CD4-positive, alpha-beta memory T cell (primary cell): ENCODE data around the gene SCPEP1. TPM values are rescaled to one million over a fixed set of nuclear protein-coding genes. Genes with fewer than 3 reads are reported as not detected.
A peak's percentile ranks its signal among the peaks of the same experiment; 100 is the strongest.

ENCODE experiments used
- CTCF ChIA-PET: fragments of 350-600 bp; sonication (Branson Sonifier 250); formaldehyde crosslinking; loops from one replicate; lab custom pipeline; 2021; ENCODE audit warnings: inconsistent platforms; ENCODE audit not compliant: partially characterized antibody; lab: Charles Lee
- POLR2A ChIA-PET: fragments of 350-600 bp; sonication (Branson Sonifier 250); formaldehyde crosslinking; loops from one replicate; lab custom pipeline; 2021; ENCODE audit not compliant: partially characterized antibody; lab: Charles Lee
- DNase-seq, 5 donors: peaks; one replicate each; pipeline versions ENCODE4 v3.0.0 to v3.0.0-alpha.2; 2020 to 2022; ENCODE audit warnings: mixed read lengths in 1 of 5
- H3K27ac ChIP-seq: one replicate; pipeline ENCODE4 v1.7.0; 2013; ENCODE audit warnings: low read depth, low read length
- H3K27me3 ChIP-seq: 2 replicates; pipeline ENCODE4 v1.7.0; 2013; ENCODE audit warnings: mild to moderate bottlenecking, low read length, moderate library complexity; ENCODE audit not compliant: insufficient read depth
- H3K36me3 ChIP-seq: 2 replicates; pipeline ENCODE4 v1.7.0; 2013; ENCODE audit warnings: mild to moderate bottlenecking, low read length, moderate library complexity; ENCODE audit not compliant: insufficient read depth
- H3K4me1 ChIP-seq: 2 replicates; pipeline ENCODE4 v1.7.0; 2013; ENCODE audit warnings: mild to moderate bottlenecking, low read length, moderate library complexity; ENCODE audit not compliant: insufficient read depth
- H3K4me3 ChIP-seq, 2 donors: one replicate each; pipeline ENCODE4 v1.7.0; 2013; ENCODE audit warnings: low read length in 2 of 2, mild to moderate bottlenecking in 1 of 2
- H3K9me3 ChIP-seq, 2 donors: one replicate each; pipeline ENCODE4 v1.7.0; 2013; ENCODE audit warnings: low read length in 2 of 2, control low read depth in 1 of 2; ENCODE audit not compliant: control insufficient read depth in 1 of 2
- H3K27ac Mint-ChIP-seq, 7 donors: one replicate each; pipeline ENCODE4 v1.8.0; 2020 to 2021; ENCODE audit warnings: mixed read lengths in 7 of 7, mild to moderate bottlenecking in 6 of 7, inconsistent platforms in 3 of 7, moderate library complexity in 3 of 7
- H3K27me3 Mint-ChIP-seq, 2 donors: one replicate each; pipeline ENCODE4 v1.8.0; 2020 to 2021; ENCODE audit warnings: mixed read lengths in 2 of 2
- H3K36me3 Mint-ChIP-seq, 2 donors: one replicate each; pipeline ENCODE4 v1.8.0; 2020 to 2021; ENCODE audit warnings: mixed read lengths in 2 of 2, inconsistent platforms in 1 of 2, mild to moderate bottlenecking in 1 of 2
- H3K4me1 Mint-ChIP-seq, 4 donors: one replicate each; pipeline ENCODE4 v1.8.0; 2020 to 2021; ENCODE audit warnings: mixed read lengths in 4 of 4, mild to moderate bottlenecking in 1 of 4
- H3K4me3 Mint-ChIP-seq, 8 donors: one replicate each; pipeline ENCODE4 v1.8.0; 2020 to 2021; ENCODE audit warnings: mixed read lengths in 8 of 8, mild to moderate bottlenecking in 7 of 8, moderate library complexity in 6 of 8, inconsistent platforms in 3 of 8
- H3K9me3 Mint-ChIP-seq, 8 donors: one replicate each; pipeline ENCODE4 v1.8.0; 2020 to 2021; ENCODE audit warnings: mixed read lengths in 8 of 8, mild to moderate bottlenecking in 5 of 8, inconsistent platforms in 3 of 8, moderate library complexity in 1 of 8
- intact Hi-C: fragments of 100-400 bp; cut with micrococcal nuclease; formaldehyde crosslinking; loops from one replicate; pipeline ENCODE4 v1.15.1; 2023
- polyA plus RNA-seq, 2 donors: library from polyadenylated mRNA; unstranded; fragments of 300-500 nt; fragmentation: Illumina TruSeq; gene quantifications; one replicate each; pipeline ENCODE4 v1.2.3, GENCODE V29; 2021
- total RNA-seq, 2 experiments: library from RNA; stranded (reverse); gene quantifications; one replicate each; pipeline ENCODE4 v1.2.3, GENCODE V29; 2021

The SCPEP1 gene
- total and polyA plus RNA-seq, 4 experiments from 2014 or later = 16.3 to 31.3 (median 19.7) TPM

DNA sequence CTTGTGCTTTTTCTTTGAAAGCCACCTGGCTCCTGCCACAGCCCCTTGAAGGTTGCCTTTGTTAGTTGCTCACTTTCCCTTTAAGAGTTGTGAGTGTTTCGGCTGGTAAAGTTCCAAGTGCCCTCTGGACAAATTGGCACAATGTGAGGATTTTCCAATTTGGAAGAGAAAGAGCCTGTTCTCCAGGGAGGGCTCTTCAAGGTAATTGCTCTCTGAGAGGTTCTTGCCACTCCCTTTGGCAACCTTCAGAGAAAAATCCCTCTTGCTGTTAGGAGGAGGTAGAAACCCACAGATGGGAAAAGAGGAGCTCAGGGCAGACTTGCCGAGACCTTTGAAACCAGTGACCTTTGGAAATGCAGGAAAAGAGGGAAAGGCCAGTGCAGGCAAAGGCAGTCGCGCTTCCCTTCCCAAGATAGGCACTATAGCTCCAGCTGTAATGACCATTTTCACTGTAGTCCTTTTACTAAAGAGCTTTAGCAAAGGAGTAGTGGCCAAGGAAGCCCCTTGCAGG lies 58.1 kb downstream of the SCPEP1 start:
- Mint-ChIP-seq H3K4me3 (no peak overlapping the region), H3K36me3 (no peaks in the 10 kb centered on the region), H3K27me3 (peaks cover 26 to 32% of the 10 kb centered on the region in 2 donors), H3K9me3 (no peaks in the 10 kb centered on the region), H3K4me1 (no peaks in the 10 kb centered on the region), H3K27ac (peak overlapping the region in 1 of 7 donors; percentile 44)
- ChIA-PET POLR2A (no interaction called here), CTCF (interaction anchor here (1.6 kb wide), 1 partner anchor 26 kb away, joined by 3 read pairs; no protein-coding TSS in a partner anchor)
- no peak for DNase-seq
- intact Hi-C loops = no loop called here
- no peaks in the 10 kb centered on the region for H3K9me3 ChIP-seq
- H3K4me1 ChIP-seq = no peaks in the 10 kb centered on the region
- no peaks in the 10 kb centered on the region for H3K27me3 ChIP-seq
- no peak overlapping the region for H3K27ac ChIP-seq
- no peak overlapping the region for H3K4me3 ChIP-seq
- H3K36me3 ChIP-seq = no peaks in the 10 kb centered on the region

DNA sequence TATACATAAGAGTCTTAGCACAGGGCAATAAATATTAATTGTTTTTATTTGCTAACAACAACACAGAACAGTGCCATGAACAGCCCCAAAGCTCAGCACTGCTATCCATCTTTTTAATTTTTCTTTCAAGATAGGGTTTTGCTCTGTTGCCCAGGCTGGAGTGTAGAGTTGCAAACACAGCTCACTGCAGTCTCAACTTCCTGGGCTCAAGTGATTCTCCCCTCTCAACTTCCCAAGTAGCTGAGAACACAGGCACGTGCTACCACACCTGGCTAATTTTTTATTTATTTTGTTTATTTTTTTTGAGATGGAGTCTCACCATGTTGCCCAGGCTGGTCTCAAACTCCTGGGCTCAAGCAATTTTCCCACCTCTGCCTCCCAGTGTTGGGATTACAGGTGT lies 59.5 kb downstream of the SCPEP1 start:
- no peaks in the 10 kb centered on the region for H3K9me3 Mint-ChIP-seq
- no peaks in the 10 kb centered on the region for H3K27me3 ChIP-seq
- intact Hi-C loops = no loop called here
- H3K27ac ChIP-seq = no peak overlapping the region
- no peak for DNase-seq
- no peak overlapping the region for H3K27ac Mint-ChIP-seq
- POLR2A ChIA-PET = no interaction called here
- no peaks in the 10 kb centered on the region for H3K4me1 ChIP-seq
- H3K4me3 Mint-ChIP-seq = no peak overlapping the region
- H3K4me3 ChIP-seq = no peak overlapping the region
- CTCF ChIA-PET = interaction anchor here (0.9 to 1.5 kb wide), 2 partner anchors 23 to 28 kb away, joined by 3 read pairs; no protein-coding TSS in a partner anchor
- H3K9me3 ChIP-seq = no peaks in the 10 kb centered on the region
- no peaks in the 10 kb centered on the region for H3K36me3 ChIP-seq
- no peaks in the 10 kb centered on the region for H3K4me1 Mint-ChIP-seq
- peaks cover 31 to 42% of the 10 kb centered on the region in 2 donors for H3K27me3 Mint-ChIP-seq
- H3K36me3 Mint-ChIP-seq = no peaks in the 10 kb centered on the region

DNA sequence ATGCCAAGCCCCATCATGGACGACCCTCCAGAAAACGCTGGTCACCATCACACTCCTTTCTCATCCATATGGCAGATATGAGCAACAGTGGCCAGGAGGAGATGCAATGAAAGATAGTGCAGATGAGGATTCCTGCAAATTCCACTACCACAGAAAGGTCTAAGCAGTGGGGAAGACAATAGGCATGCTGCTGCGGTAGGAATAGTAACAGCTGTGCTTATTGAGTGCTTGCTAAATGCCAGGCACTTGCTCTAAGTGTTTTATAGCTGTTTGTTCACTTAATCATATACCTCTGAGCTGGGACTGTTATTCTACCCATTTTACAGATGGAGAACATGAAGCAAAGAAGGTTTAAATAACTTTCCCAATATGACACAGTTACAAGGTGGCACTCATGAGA lies 60.6 kb downstream of the SCPEP1 start:
- H3K4me1 Mint-ChIP-seq = no peaks in the 10 kb centered on the region
- no peaks in the 10 kb centered on the region for H3K36me3 ChIP-seq
- intact Hi-C loops = no loop called here
- H3K27ac ChIP-seq = no peak overlapping the region
- H3K4me1 ChIP-seq = no peaks in the 10 kb centered on the region
- no peak for DNase-seq
- H3K9me3 Mint-ChIP-seq = peaks cover 0 to 2% (median 0%) of the 10 kb centered on the region in 8 donors
- no peak overlapping the region for H3K27ac Mint-ChIP-seq
- peaks cover 39 to 50% of the 10 kb centered on the region in 2 donors for H3K27me3 Mint-ChIP-seq
- CTCF ChIA-PET = interaction anchor here (1.5 kb wide), 1 partner anchor 29 kb away, joined by 3 read pairs; no protein-coding TSS in a partner anchor
- no peak overlapping the region for H3K4me3 Mint-ChIP-seq
- H3K36me3 Mint-ChIP-seq = no peaks in the 10 kb centered on the region
- POLR2A ChIA-PET = no interaction called here
- H3K27me3 ChIP-seq = no peaks in the 10 kb centered on the region
- H3K4me3 ChIP-seq = no peak overlapping the region
- H3K9me3 ChIP-seq = no peaks in the 10 kb centered on the region

DNA sequence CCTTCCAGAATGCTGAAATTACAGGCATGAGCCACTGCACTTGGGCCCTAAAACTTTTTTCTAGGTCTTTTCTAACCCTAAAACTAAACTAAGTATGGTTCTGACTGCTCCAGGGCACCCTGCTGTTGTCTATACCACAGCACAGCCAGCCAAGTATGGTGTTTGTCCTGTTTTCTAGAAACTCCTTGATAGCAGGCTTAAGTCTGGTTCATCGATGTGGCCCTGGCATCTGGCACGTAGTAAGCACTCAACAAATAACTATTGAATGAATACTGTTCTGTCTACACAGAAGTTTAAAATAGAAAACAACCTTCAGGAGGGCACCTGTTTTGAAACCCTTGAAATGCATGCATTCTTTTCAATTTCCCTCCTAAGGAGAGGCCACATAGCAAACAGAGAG lies 62.6 kb downstream of the SCPEP1 start:
- Mint-ChIP-seq H3K27ac (no peak overlapping the region), H3K27me3 (peaks cover 52 to 58% of the 10 kb centered on the region in 2 donors), H3K4me1 (peaks cover 2 to 5% (median 5%) of the 10 kb centered on the region in 4 donors), H3K9me3 (peaks cover 0 to 2% (median 0%) of the 10 kb centered on the region in 8 donors), H3K36me3 (no peaks in the 10 kb centered on the region), H3K4me3 (no peak overlapping the region)
- DNase-seq = no peak
- intact Hi-C loops = no loop called here
- Histone ChIP-seq H3K27ac (no peak overlapping the region), H3K36me3 (no peaks in the 10 kb centered on the region), H3K4me3 (no peak overlapping the region), H3K4me1 (peaks cover 5% of the 10 kb centered on the region), H3K27me3 (peaks cover 7% of the 10 kb centered on the region), H3K9me3 (no peaks in the 10 kb centered on the region)
- CTCF ChIA-PET = no interaction called here
- POLR2A ChIA-PET = no interaction called here

DNA sequence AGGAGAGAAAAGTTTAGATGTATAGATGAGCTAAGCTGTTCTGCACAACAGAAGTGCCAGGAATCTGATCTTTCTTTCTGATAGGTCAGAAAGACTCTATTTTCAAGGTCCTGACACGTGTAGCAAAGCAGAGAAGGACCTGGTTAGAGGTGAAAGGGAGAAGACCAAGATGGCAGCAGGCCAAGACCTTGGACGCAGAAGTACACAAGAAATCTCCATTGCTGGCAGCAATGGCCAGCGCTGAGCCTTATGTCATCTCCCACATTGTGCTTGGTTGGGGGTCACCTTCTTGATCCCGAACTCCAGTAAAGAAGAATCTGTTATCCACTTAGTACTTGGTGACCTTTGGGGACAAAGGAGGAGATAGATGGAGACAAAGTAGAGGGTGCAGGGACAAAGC lies 65.3 kb downstream of the SCPEP1 start:
- no peak overlapping the region for H3K4me3 Mint-ChIP-seq
- Histone ChIP-seq H3K9me3 (no peaks in the 10 kb centered on the region), H3K27ac (no peak overlapping the region), H3K4me1 (peaks cover 20% of the 10 kb centered on the region), H3K36me3 (no peaks in the 10 kb centered on the region), H3K4me3 (no peak overlapping the region), H3K27me3 (peaks cover 15% of the 10 kb centered on the region)
- H3K27me3 Mint-ChIP-seq = peaks cover 53 to 56% of the 10 kb centered on the region in 2 donors
- H3K27ac Mint-ChIP-seq = no peak overlapping the region
- POLR2A ChIA-PET = no interaction called here
- CTCF ChIA-PET = no interaction called here
- DNase-seq = no peak
- H3K36me3 Mint-ChIP-seq = no peaks in the 10 kb centered on the region
- peaks cover 0 to 2% (median 0%) of the 10 kb centered on the region in 8 donors for H3K9me3 Mint-ChIP-seq
- intact Hi-C loops = no loop called here
- peaks cover 3 to 24% (median 18%) of the 10 kb centered on the region in 4 donors for H3K4me1 Mint-ChIP-seq

DNA sequence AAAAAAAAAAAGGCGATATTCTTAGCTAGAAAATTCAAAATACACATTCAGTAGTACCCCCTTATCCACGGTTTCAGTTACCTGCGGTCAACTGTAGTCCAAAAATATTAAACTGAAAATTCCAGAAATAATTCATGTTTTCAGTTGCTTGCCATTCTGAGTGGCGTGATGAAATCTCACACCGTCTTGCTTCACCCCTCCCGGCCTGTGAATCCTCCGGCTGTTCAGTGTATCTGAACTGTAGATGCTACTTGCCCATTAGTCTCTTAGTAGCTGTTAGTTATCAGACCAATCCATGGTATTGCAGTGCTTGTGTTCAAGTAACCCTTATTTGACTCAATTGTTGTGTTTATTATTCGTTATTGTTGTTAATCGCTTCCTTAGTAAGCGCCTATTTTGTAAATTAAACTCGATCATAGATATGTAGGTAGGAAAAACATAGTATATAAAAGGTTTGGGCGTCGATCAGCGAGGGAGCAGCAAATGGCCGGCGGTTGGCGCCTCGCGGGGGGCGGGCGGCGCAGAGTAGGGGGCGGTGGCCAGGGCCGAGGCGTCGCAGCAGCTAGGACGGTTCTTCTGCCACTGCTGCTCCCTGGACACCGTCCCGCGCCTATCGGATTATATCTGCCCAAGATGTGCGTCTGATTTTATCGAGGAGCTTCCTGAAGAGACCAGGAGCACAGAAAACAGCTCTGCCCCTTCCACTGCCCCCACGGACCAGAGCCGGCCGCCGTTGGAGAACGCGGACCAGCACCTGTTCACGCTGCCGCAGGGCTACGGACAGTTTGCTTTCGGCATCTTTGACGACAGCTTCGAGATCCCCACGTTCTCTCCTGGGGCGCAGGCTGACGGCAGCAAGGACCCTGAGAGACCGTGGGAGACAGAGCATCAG lies 67.3 kb downstream of the SCPEP1 start:
- H3K4me1 Mint-ChIP-seq = peaks cover 3 to 24% (median 18%) of the 10 kb centered on the region in 4 donors
- Histone ChIP-seq H3K4me1 (peaks cover 20% of the 10 kb centered on the region), H3K36me3 (no peaks in the 10 kb centered on the region), H3K4me3 (peak overlapping the region in 1 of 2 donors; percentile 31), H3K27ac (no peak overlapping the region), H3K27me3 (peaks cover 15% of the 10 kb centered on the region), H3K9me3 (no peaks in the 10 kb centered on the region)
- peaks cover 0 to 2% (median 0%) of the 10 kb centered on the region in 8 donors for H3K9me3 Mint-ChIP-seq
- ChIA-PET POLR2A (no interaction called here), CTCF (no interaction called here)
- intact Hi-C loops = no loop called here
- H3K27ac Mint-ChIP-seq = no peak overlapping the region
- H3K27me3 Mint-ChIP-seq = peaks cover 46 to 49% of the 10 kb centered on the region in 2 donors
- peak in 1 of 5 donors; percentile 4 for DNase-seq
- peak overlapping the region; percentile 27 to 89 (median 82) for H3K4me3 Mint-ChIP-seq
- H3K36me3 Mint-ChIP-seq = no peaks in the 10 kb centered on the region
